Ovary (tissue), 9 donors: ENCODE measurements around the gene PRXL2B. TPM values are rescaled to one million over a fixed set of nuclear protein-coding genes. Genes with fewer than 3 reads are reported as not detected.
A peak's percentile ranks its signal among the peaks of the same experiment; 100 is the strongest.

Experiments used
- DNase-seq, 5 donors: peaks; one replicate each; pipeline ENCODE4 v3.0.0-alpha.2; 2019 to 2020
- H3K27ac ChIP-seq, 2 donors: fragments of 200-600 bp; one replicate each; pipeline versions ENCODE4 v1.5.1 to v1.8.0; 2019 to 2022
- H3K27me3 ChIP-seq: fragments of 200-600 bp; one replicate; pipeline ENCODE4 v1.8.0; 2022
- H3K36me3 ChIP-seq: fragments of 200-600 bp; sonication (generic); one replicate; pipeline ENCODE4 v1.5.1; 2019
- H3K4me1 ChIP-seq: one replicate; pipeline ENCODE4 v1.8.1; 2013; ENCODE audit warnings: mild to moderate bottlenecking, moderate library complexity; ENCODE audit not compliant: insufficient read depth
- H3K4me3 ChIP-seq: fragments of 200-600 bp; sonication (generic); one replicate; pipeline ENCODE4 v1.5.1; 2017
- H3K9me3 ChIP-seq, 2 donors: fragments of 200-600 bp in 1 of 2; sonication (generic) in 1 of 2; one replicate each; pipeline versions ENCODE4 v1.5.1 to v1.8.1; 2013 to 2019; ENCODE audit warnings: mild to moderate bottlenecking in 1 of 2, moderate library complexity in 1 of 2
- EP300 ChIP-seq: sonication (generic); formaldehyde crosslinking; IDR thresholded peaks from one replicate; pipeline ENCODE4 v1.6.1; 2017; ENCODE audit warnings: antibody characterized with exemption
- POLR2A ChIP-seq: fragments of 450-650 bp; IDR thresholded peaks from one replicate; pipeline ENCODE4 v1.6.1; 2017; ENCODE audit warnings: antibody characterized with exemption, mild to moderate bottlenecking, moderate library complexity
- WGBS, 3 donors: extraction: QIAGEN DNeasy Blood & Tissue Kit in 1 of 3; methylation state at CpG; one replicate each; pipeline versions ENCODE4 v1.1.5 to v1.1.7; 2013 to 2017; 5-methylcytosine and 5-hydroxymethylcytosine counted together
- intact Hi-C, 4 donors: fragments of 100-400 bp; cut with DNase I; formaldehyde crosslinking; loops; one replicate each; pipeline versions ENCODE4 v1.11.0 to v1.15.1; 2022 to 2023
- polyA plus RNA-seq, 2 donors: library from polyadenylated mRNA; stranded (reverse); fragments of 200-250 nt in 1 of 2; fragments of 350-450 nt in 1 of 2; fragmentation: Illumina TruSeq in 1 of 2; extraction: RNeasy Lipid Tissue Mini Kit (QIAGEN cat#74804) in 1 of 2; gene quantifications; one replicate each; pipeline ENCODE4 v1.2.3, GENCODE V29; 2013 to 2014
- total RNA-seq, 7 donors: library from RNA; depleted of rRNA in 2 of 7; stranded (reverse); fragments of >200 nt in 2 of 7; fragmentation: NEBNext Ultra II Directional in 3 of 7; extraction: Animal tissue kit (Norgen Biotek cat#: 25700) in 3 of 7; gene quantifications; one replicate each; pipeline versions ENCODE4 v1.1.0 to v1.2.4, GENCODE V29; 2016 to 2023
- TF ChIP-seq, protein P1 (sequence below), 3 donors: fragments of 450-650 bp in 2 of 3; fragments of 200-600 bp in 1 of 3; IDR thresholded peaks; one replicate each; pipeline versions ENCODE4 v1.5.1 to v1.8.0; 2016 to 2022; ENCODE audit warnings: antibody characterized with exemption in 3 of 3, mild to moderate bottlenecking in 1 of 3
- donor health status: DM: no; HTN: no; CAD: no; lungs with moderate emphysema.
- donor health status: DM: no; HTN: no; CAD: no.
- donor health status: Bipolar disorder and iron deficiency.
- donor health status: DM: yes; HTN: yes; CAD: no.
- donor health status: DM: no; HTN: no; CAD: no.
- donor health status: DM: yes; HTN: yes; CAD: no.

PRXL2B gene
- total and polyA plus RNA-seq, 9 donors = 3.2 to 34.1 (median 14.7) TPM

DNA sequence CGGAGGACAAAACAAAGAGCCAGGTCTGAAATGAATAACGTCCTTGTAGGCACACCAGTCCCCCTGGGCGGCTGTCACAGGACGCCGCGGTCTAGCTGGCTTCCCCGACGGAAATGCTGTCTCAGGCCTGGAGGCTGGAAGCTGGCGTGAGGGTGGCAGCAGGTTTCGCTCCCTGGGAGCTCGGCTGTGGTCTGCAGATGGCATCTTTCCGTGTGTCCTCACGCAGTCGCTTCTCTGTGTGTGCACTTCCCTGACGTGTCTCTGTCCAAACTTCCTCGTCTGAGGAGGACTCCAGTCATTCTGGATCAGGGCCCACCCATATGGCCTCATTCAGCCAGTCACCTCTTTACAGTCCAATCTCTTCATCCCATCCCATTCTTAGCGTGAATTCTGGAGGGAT lies 16.2 kb upstream of the PRXL2B start:
- no peak overlapping the region for H3K4me3 ChIP-seq
- H3K4me1 ChIP-seq = no peaks in the 10 kb centered on the region
- H3K36me3 ChIP-seq = no peaks in the 10 kb centered on the region
- intact Hi-C loops = no loop called here
- no peaks in the 10 kb centered on the region for H3K9me3 ChIP-seq
- TF ChIP-seq POLR2A = no peak
- TF ChIP-seq, protein P1, sequence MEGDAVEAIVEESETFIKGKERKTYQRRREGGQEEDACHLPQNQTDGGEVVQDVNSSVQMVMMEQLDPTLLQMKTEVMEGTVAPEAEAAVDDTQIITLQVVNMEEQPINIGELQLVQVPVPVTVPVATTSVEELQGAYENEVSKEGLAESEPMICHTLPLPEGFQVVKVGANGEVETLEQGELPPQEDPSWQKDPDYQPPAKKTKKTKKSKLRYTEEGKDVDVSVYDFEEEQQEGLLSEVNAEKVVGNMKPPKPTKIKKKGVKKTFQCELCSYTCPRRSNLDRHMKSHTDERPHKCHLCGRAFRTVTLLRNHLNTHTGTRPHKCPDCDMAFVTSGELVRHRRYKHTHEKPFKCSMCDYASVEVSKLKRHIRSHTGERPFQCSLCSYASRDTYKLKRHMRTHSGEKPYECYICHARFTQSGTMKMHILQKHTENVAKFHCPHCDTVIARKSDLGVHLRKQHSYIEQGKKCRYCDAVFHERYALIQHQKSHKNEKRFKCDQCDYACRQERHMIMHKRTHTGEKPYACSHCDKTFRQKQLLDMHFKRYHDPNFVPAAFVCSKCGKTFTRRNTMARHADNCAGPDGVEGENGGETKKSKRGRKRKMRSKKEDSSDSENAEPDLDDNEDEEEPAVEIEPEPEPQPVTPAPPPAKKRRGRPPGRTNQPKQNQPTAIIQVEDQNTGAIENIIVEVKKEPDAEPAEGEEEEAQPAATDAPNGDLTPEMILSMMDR (IDR thresholded peaks at IDR 0.05) = no peak
- TF ChIP-seq EP300 = no peak
- WGBS, 3 donors = 80 to 87% (median 83%) methylated on average over 17 of the region's 17 CpGs
- H3K27me3 ChIP-seq = no peaks in the 10 kb centered on the region
- DNase-seq = peak in 1 of 5 donors; percentile 10
- no peak overlapping the region for H3K27ac ChIP-seq

GRCh38 chr1:2571348-2571747 lies 15.2 kb upstream of the PRXL2B start:
- H3K4me1 ChIP-seq = no peaks in the 10 kb centered on the region
- intact Hi-C loops = no loop called here
- H3K27me3 ChIP-seq = no peaks in the 10 kb centered on the region
- no peak for DNase-seq
- 80 to 86% (median 82%) methylated on average over 9 of the region's 9 CpGs for WGBS, 3 donors
- H3K9me3 ChIP-seq = no peaks in the 10 kb centered on the region
- no peak overlapping the region for H3K27ac ChIP-seq
- TF ChIP-seq EP300 = no peak
- TF ChIP-seq POLR2A = no peak
- TF ChIP-seq, protein P1 (IDR thresholded peaks at IDR 0.05) = no peak
- no peak overlapping the region for H3K4me3 ChIP-seq
- H3K36me3 ChIP-seq = no peaks in the 10 kb centered on the region

- Histone ChIP-seq H3K27ac (no peak overlapping the region), H3K36me3 (no peaks in the 10 kb centered on the region), H3K4me3 (no peak overlapping the region), H3K4me1 (no peaks in the 10 kb centered on the region), H3K9me3 (no peaks in the 10 kb centered on the region), H3K27me3 (no peaks in the 10 kb centered on the region)
- no peak for DNase-seq
- TF ChIP-seq EP300 = no peak
- TF ChIP-seq POLR2A = no peak
- TF ChIP-seq, protein P1 (IDR thresholded peaks at IDR 0.05) = no peak
- 70 to 80% (median 79%) methylated on average over 8 of the region's 8 CpGs for WGBS, 3 donors
- intact Hi-C loops = no loop called here
Measured at GRCh38 chr1:2573250-2573920, 13.2 kb upstream of the PRXL2B start.

DNA sequence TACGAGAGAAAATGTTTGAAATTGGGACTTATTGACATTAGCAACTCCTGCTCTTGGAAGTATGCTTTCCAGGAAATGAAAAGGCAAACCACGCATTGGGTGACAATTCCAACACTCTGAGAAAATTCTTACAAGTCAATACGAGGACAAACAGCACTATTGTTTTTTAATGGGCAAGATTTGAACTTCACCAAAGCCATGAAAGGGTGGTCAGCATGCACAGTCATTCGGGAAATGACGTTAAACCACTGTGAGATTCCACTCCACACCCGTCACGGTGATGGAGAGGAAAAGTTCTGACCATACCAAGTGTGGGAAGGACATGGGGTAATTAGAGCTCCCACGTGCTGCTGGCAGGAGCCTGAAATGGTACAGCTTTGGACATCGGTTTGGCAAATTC lies 12.2 kb upstream of the PRXL2B start:
- no peaks in the 10 kb centered on the region for H3K27me3 ChIP-seq
- intact Hi-C loops = no loop called here
- no peaks in the 10 kb centered on the region for H3K4me1 ChIP-seq
- H3K27ac ChIP-seq = no peak overlapping the region
- 78 to 82% (median 80%) methylated on average over 9 of the region's 9 CpGs for WGBS, 3 donors
- TF ChIP-seq POLR2A (no peak), EP300 (no peak)
- TF ChIP-seq, protein P1 (IDR thresholded peaks at IDR 0.05) = no peak
- no peaks in the 10 kb centered on the region for H3K36me3 ChIP-seq
- H3K9me3 ChIP-seq = no peaks in the 10 kb centered on the region
- no peak for DNase-seq
- H3K4me3 ChIP-seq = no peak overlapping the region
